Measurements from ENCODE around the gene MAPKAP1.

The MAPKAP1 gene

GRCh38 chr9:125460883-125461635 is 245.9 kb downstream of the MAPKAP1 start:
- no peak for DNase-seq (ENCODE audit: low read depth, low spot score)

- no peak for DNase-seq (ENCODE audit: low read depth, low spot score)
Observed at GRCh38 chr9:125460346-125460745, 246.7 kb downstream of the MAPKAP1 start.

- DNase-seq (ENCODE audit: low read depth, low spot score): no peak
Observed at GRCh38 chr9:125457357-125457756, 249.7 kb downstream of the MAPKAP1 start.

GRCh38 chr9:125455876-125456275 is 251.1 kb downstream of the MAPKAP1 start:
- no peak for DNase-seq (ENCODE audit: low read depth, low spot score)

GRCh38 chr9:125455132-125455531 is 251.9 kb downstream of the MAPKAP1 start:
- DNase-seq (ENCODE audit: low read depth, low spot score): no peak

GRCh38 chr9:125447202-125447802 is 259.7 kb downstream of the MAPKAP1 start:
- DNase-seq (ENCODE audit: low read depth, low spot score): no peak

GRCh38 chr9:125446561-125447094 is 260.4 kb downstream of the MAPKAP1 start:
- peak; percentile 62 for DNase-seq (ENCODE audit: low read depth, low spot score)

GRCh38 chr9:125444956-125445506 is 262.0 kb downstream of the MAPKAP1 start:
- DNase-seq (ENCODE audit: low read depth, low spot score): no peak

GRCh38 chr9:125444166-125444565 is 262.8 kb downstream of the MAPKAP1 start:
- no peak for DNase-seq (ENCODE audit: low read depth, low spot score)

GRCh38 chr9:125443367-125443766 is 263.6 kb downstream of the MAPKAP1 start:
- DNase-seq (ENCODE audit: low read depth, low spot score): no peak

- DNase-seq (ENCODE audit: low read depth, low spot score): no peak
Observed at GRCh38 chr9:125442452-125442851, 264.6 kb downstream of the MAPKAP1 start.

- no peak for DNase-seq (ENCODE audit: low read depth, low spot score)
Observed at GRCh38 chr9:125440411-125440810, 266.6 kb downstream of the MAPKAP1 start.

- DNase-seq (ENCODE audit: low read depth, low spot score): no peak
Observed at GRCh38 chr9:125439434-125440272, 267.4 kb downstream of the MAPKAP1 start.

GRCh38 chr9:125438506-125439433 is 268.2 kb downstream of the MAPKAP1 start:
- DNase-seq (ENCODE audit: low read depth, low spot score): no peak

- no peak for DNase-seq (ENCODE audit: low read depth, low spot score)
Observed at GRCh38 chr9:125437771-125438221, 269.2 kb downstream of the MAPKAP1 start.

- DNase-seq (ENCODE audit: low read depth, low spot score): no peak
Observed at GRCh38 chr9:125436613-125437443, 270.2 kb downstream of the MAPKAP1 start.

- no peak for DNase-seq (ENCODE audit: low read depth, low spot score)
Observed at GRCh38 chr9:125435776-125436612, 271.0 kb downstream of the MAPKAP1 start.

- no peak for DNase-seq (ENCODE audit: low read depth, low spot score)
Observed at GRCh38 chr9:125434986-125435775, 271.8 kb downstream of the MAPKAP1 start.
